GM13976 (cell line): ENCODE data around the gene HEXIM2.

Source experiments
- DNase-seq: peaks from one replicate; pipeline ENCODE4 v3.0.0; 2012; ENCODE audit warnings: low spot score
- CTCF ChIP-seq: IDR thresholded peaks from 2 replicates; pipeline ENCODE4 v1.5.1; 2012; ENCODE audit warnings: borderline replicate concordance, mild to moderate bottlenecking; ENCODE audit not compliant: insufficient read depth; ENCODE audit errors: extremely low read depth, missing control alignments, control extremely low read depth
- in situ Hi-C: fragments of 300-500 bp; cut with MboI; formaldehyde crosslinking; loops from one replicate; pipeline ENCODE4 v1.12.0; 2022; ENCODE audit warnings: low sequenced_read_pairs, mixed read lengths, inconsistent platforms; ENCODE audit not compliant: unreplicated experiment

The HEXIM2 gene

DNA sequence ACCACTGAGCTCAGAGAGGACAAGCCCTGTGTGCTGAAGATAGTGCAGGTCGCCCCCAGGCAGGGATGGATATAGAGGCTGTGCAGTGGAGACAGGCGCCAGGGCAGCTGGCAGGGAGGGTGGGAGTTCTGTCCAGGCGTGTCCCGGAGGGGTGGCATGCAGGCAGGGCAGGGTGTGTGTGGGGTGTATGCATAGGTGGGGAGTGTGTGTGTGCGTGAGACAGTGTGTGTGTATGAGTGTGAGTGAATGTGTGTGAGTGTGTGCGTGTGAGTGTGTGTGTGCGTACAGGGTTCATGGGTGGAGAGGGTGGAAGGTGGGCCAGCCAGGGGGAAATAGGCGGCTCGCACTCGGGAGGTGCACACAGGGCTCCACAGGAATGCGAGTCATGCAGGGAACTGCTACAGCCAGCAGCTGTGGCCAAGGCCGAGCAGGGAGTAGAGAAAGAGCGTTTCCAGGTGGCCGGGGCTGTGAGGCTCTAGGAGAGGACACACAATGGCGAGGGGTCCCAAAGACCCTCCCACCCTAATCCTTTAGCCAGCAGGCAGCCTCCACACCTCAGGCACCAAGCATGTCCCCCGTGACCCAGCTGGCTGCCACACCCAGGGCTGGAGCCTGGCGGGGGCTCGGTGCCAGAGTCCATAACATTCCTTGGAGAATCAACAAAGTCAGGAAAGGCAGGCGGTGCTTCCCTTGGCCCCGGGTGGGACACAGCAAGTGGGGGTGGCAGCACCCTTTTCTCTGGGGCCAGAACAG lies 34.0 kb upstream of the HEXIM2 start:
- in situ Hi-C loops = no loop called here
- DNase-seq = no peak
- TF ChIP-seq CTCF = no peak

DNA sequence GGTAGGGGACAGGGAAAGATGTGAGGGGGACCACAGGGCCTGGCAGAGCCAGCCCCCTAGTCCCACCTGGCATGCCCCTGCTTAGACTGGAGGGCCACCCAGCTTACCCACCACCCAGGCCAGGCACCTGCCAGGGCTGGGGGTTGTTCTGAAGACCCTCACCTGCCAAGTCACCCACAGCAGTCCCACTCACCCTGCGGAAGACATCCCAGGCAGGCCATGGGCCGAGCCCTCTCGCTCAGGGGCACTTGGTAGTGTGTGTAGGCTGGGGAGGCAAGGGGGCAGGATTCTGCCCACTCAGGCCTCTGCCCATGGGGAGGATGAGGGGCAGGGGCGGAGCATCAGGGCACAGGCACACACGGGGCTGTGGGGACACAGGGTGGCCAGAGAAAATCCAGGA lies 33.3 kb upstream of the HEXIM2 start:
- no peak for DNase-seq
- in situ Hi-C loops = no loop called here
- no peak for TF ChIP-seq CTCF

DNA sequence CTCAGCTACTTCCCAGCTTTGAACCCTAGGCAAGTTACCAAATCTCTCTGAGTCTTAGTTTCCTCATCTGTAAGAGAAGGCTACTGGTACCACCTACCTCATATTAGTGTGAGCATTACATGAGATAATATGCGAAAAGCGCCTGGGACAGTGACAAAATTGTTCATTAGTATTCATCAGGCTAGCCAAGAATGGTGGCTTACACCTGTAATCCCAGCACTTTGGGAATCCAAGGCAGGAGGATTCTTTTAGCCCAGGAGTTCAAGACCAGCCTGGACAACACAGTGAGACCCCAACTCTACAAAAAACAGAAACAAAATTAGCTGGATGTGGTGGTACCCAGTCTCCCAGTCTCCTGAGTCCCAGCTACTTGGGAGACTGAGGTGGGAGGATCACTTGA lies 32.7 kb upstream of the HEXIM2 start:
- TF ChIP-seq CTCF = no peak
- in situ Hi-C loops = no loop called here
- DNase-seq = no peak

DNA sequence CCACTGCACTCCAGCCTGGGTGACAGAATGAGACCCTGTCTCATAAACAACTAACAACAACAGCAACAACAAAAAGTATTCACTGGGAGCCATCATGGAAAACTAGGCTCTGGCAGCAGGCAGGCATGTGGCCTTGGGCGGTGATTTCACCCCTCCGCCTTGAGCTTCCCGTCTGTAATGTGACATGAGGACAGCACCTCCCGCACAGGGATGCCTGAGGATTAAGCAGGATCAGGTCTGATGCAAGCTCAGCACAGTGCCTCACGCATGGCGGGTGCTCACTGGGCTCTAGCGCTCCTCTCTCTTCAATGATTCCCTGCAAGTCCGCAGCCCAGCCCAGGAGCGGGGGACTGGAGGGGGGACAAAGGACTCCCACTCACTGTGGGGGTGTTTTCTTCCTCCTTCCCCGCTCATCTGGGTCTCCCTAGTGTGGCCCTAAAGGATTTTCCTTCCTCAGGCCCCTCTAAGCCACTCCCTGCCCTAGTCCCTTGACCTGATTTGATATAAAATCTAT lies 32.2 kb upstream of the HEXIM2 start:
- DNase-seq = no peak
- in situ Hi-C loops = no loop called here
- TF ChIP-seq CTCF = no peak

GRCh38 chr17:45129940-45130680 lies 31.6 kb upstream of the HEXIM2 start:
- in situ Hi-C loops = loop anchor here (10.0 kb wide), 1 partner anchor 65 kb away; no protein-coding TSS in a partner anchor
- DNase-seq = no peak
- no peak for TF ChIP-seq CTCF

DNA sequence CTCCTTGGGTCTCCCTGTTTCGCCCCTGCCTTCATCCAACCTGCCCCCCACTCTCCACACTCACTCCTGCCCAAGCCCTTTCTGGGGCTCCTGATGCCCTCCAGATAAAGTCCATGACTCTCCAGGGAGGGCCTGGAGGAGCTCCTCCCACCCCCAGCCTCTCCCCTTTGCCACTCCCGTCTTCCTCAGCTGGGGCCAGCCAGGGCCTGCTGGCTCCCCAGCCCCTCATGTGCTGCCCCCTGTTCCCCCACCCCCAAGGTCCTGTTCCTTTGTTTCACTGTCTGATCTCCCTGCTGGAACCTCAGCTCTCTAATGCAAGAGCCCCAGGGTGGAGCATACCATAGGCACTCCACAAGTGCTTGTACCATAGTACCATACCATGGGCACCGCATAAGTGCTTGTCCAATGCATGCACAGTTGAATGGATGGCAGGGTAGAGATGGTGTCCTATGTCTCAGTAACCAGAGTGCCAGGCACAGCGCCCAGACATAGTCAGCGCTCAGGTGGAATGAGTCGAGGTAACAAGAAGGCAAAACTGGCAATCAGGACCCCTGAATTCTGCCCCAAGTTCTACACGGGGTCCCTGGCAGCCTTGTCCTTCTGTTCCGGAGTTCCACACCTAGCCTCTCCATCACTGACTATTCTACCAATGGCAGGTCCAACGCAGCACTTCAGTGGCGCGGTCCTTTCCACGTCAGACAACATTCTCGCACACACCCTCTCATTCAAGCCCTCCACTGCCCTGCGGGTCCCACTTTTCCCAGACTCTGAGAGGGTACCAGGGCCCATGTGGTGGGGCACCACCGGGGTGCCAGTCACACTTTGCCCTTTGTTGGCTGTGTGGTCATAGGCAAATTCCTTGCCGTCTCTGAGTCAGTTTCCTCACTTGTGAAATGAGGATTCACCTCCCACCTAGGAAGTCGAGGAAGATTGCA lies 30.7 kb upstream of the HEXIM2 start:
- no peak for TF ChIP-seq CTCF
- DNase-seq = no peak
- in situ Hi-C loops = loop anchor here (10.0 kb wide), 1 partner anchor 64 kb away; no protein-coding TSS in a partner anchor
